NCI-H2196 treated with DMSO at 0.1 percent for 48 hours (cell line): ENCODE measurements around the gene ALDOB.

Source experiments
- DNase-seq: peaks from one replicate; lab custom pipeline; 2025; ENCODE audit not compliant: unreplicated experiment; lab: John Stamatoyannopoulos, UW

The ALDOB gene

GRCh38 chr9:101457003-101457402, 21.4 kb upstream of the ALDOB start:
- DNase-seq: no peak

- no peak for DNase-seq
Measured at GRCh38 chr9:101455656-101456240, 20.2 kb upstream of the ALDOB start.

- DNase-seq: no peak
Measured at GRCh38 chr9:101453776-101454570, 18.4 kb upstream of the ALDOB start.

GRCh38 chr9:101451498-101451897, 15.9 kb upstream of the ALDOB start:
- DNase-seq: no peak

- no peak for DNase-seq
Measured at GRCh38 chr9:101450931-101451330, 15.4 kb upstream of the ALDOB start.

GRCh38 chr9:101449071-101449721, 13.6 kb upstream of the ALDOB start:
- peak; percentile 83 for DNase-seq

GRCh38 chr9:101448680-101449070, 13.1 kb upstream of the ALDOB start:
- no peak for DNase-seq

- DNase-seq: no peak
Measured at GRCh38 chr9:101446732-101447131, 11.2 kb upstream of the ALDOB start.

GRCh38 chr9:101445353-101446029, 9.9 kb upstream of the ALDOB start:
- DNase-seq: no peak

GRCh38 chr9:101443364-101443771, 7.8 kb upstream of the ALDOB start:
- peak; percentile 2 for DNase-seq

- no peak for DNase-seq
Measured at GRCh38 chr9:101442736-101443135, 7.2 kb upstream of the ALDOB start.

GRCh38 chr9:101442318-101442717, 6.7 kb upstream of the ALDOB start:
- no peak for DNase-seq

GRCh38 chr9:101440714-101441230, 5.2 kb upstream of the ALDOB start:
- no peak for DNase-seq

- no peak for DNase-seq
Measured at GRCh38 chr9:101438523-101438922, 2.9 kb upstream of the ALDOB start.

- no peak for DNase-seq
Measured at GRCh38 chr9:101437806-101438232, 2.2 kb upstream of the ALDOB start.

- no peak for DNase-seq
Measured at GRCh38 chr9:101434998-101435397, 576 bp downstream of the ALDOB start.

- no peak for DNase-seq
Measured at GRCh38 chr9:101433229-101433628, 2.3 kb downstream of the ALDOB start.

GRCh38 chr9:101432740-101433139, 2.8 kb downstream of the ALDOB start:
- no peak for DNase-seq

- no peak for DNase-seq
Measured at GRCh38 chr9:101432171-101432570, 3.4 kb downstream of the ALDOB start.

- no peak for DNase-seq
Measured at GRCh38 chr9:101429736-101430135, 5.8 kb downstream of the ALDOB start.

- no peak for DNase-seq
Measured at GRCh38 chr9:101428909-101429308, 6.7 kb downstream of the ALDOB start.
